PC-9 (cell line): Measurements from ENCODE around the gene GATAD2A.

Experiments
- EZH2 ChIP-seq: fragments of 200-600 bp; sonication (generic); IDR thresholded peaks from 2 replicates; pipeline ENCODE4 v1.8.0; 2017; ENCODE audit warnings: antibody characterized with exemption, low read depth
- TF ChIP-seq, protein P1 (sequence below): fragments of 200-600 bp; sonication (generic); conservative IDR thresholded peaks from 2 replicates; pipeline ENCODE4 v1.6.1; 2017; ENCODE audit warnings: mixed run types, antibody characterized with exemption, mild to moderate bottlenecking, moderate library complexity

DNA sequence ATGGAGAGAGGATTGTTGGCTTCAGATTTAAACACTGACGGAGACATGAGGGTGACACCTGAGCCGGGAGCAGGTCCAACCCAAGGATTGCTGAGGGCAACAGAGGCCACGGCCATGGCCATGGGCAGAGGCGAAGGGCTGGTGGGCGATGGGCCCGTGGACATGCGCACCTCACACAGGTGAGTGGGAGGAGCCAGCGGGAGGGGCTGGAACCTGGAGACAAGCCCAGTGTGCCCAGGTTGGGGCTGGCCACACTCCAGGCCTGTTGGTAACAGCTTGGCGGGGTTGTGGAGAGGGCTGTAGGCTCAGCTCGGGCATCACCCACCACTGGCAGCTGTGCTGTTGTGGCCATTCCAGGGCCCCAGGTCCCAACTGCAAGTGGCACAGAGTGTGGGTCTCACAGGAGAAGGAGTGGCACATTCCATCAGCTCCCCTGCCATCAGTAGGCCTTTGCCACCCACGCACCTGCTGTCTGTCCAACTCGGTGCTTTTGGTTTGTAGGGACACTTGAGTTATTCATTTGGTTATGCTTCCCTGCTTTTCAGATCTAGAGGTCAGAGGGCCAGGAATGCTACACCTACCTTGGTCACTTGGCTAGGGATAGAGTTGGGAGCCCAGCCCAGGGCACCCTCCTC, 60.1 kb downstream of the GATAD2A start:
- TF ChIP-seq, protein P1, sequence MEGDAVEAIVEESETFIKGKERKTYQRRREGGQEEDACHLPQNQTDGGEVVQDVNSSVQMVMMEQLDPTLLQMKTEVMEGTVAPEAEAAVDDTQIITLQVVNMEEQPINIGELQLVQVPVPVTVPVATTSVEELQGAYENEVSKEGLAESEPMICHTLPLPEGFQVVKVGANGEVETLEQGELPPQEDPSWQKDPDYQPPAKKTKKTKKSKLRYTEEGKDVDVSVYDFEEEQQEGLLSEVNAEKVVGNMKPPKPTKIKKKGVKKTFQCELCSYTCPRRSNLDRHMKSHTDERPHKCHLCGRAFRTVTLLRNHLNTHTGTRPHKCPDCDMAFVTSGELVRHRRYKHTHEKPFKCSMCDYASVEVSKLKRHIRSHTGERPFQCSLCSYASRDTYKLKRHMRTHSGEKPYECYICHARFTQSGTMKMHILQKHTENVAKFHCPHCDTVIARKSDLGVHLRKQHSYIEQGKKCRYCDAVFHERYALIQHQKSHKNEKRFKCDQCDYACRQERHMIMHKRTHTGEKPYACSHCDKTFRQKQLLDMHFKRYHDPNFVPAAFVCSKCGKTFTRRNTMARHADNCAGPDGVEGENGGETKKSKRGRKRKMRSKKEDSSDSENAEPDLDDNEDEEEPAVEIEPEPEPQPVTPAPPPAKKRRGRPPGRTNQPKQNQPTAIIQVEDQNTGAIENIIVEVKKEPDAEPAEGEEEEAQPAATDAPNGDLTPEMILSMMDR, result no peak
- no peak for TF ChIP-seq EZH2
